Memory B cell (primary cell): ENCODE results near the gene GREM2.

Source experiments
- ATAC-seq: fragments of 150-1000 bp; cut with Tn5 transposase; 2 replicates; pipeline ENCODE4 v1.10.0; 2021; ENCODE audit warnings: low read depth, mild to moderate bottlenecking, moderate library complexity
- DNase-seq, 2 donors: peaks; one replicate each; pipeline ENCODE4 v3.0.0; 2022; ENCODE audit warnings: low spot score in 2 of 2
- H3K27ac Mint-ChIP-seq: one replicate; pipeline ENCODE4 v1.8.0; 2022; ENCODE audit warnings: mild to moderate bottlenecking, moderate library complexity, mixed read lengths
- H3K27me3 Mint-ChIP-seq: one replicate; pipeline ENCODE4 v1.8.0; 2022; ENCODE audit warnings: mixed read lengths
- H3K36me3 Mint-ChIP-seq: one replicate; pipeline ENCODE4 v1.8.0; 2022; ENCODE audit warnings: mild to moderate bottlenecking, mixed read lengths
- H3K4me1 Mint-ChIP-seq: one replicate; pipeline ENCODE4 v1.8.0; 2022; ENCODE audit warnings: mixed read lengths
- H3K4me3 Mint-ChIP-seq: one replicate; pipeline ENCODE4 v1.8.0; 2022; ENCODE audit warnings: mild to moderate bottlenecking, moderate library complexity, mixed read lengths
- H3K9me3 Mint-ChIP-seq: one replicate; pipeline ENCODE4 v1.8.0; 2022; ENCODE audit warnings: mixed read lengths

The GREM2 gene

GRCh38 chr1:240611619-240612480, at the start of gene GREM2:
GREM2 (minus strand) TSS chr1:240612155; CDS start chr1:240493475, 118,680 bp downstream.
- ATAC-seq (peak; percentile 46), DNase-seq (no peak)
- H3K4me3 Mint-ChIP-seq = peak within 1 kb of the TSS; percentile 79
- H3K27ac Mint-ChIP-seq = no peak within 1 kb of the TSS
- H3K27me3 Mint-ChIP-seq = peaks cover 12% of the 10 kb centered on the region
- H3K9me3 Mint-ChIP-seq = no peaks in the 10 kb centered on the region
- H3K4me1 Mint-ChIP-seq = peaks cover 14% of the 10 kb centered on the region
- H3K36me3 Mint-ChIP-seq = no peaks in the 10 kb centered on the region

GRCh38 chr1:240658312-240658960, 46.5 kb upstream of the GREM2 start:
- Mint-ChIP-seq H3K27me3 (no peaks in the 10 kb centered on the region), H3K36me3 (no peaks in the 10 kb centered on the region), H3K9me3 (peaks cover 4% of the 10 kb centered on the region), H3K27ac (no peak overlapping the region), H3K4me3 (no peak overlapping the region), H3K4me1 (no peaks in the 10 kb centered on the region)
- DNase-seq (no peak), ATAC-seq (no peak)

- Mint-ChIP-seq H3K27ac (no peak overlapping the region), H3K27me3 (no peaks in the 10 kb centered on the region), H3K4me1 (no peaks in the 10 kb centered on the region), H3K36me3 (no peaks in the 10 kb centered on the region), H3K9me3 (peaks cover 4% of the 10 kb centered on the region), H3K4me3 (no peak overlapping the region)
- ATAC-seq = no peak
- DNase-seq = no peak
These were observed 44.6 kb upstream of the GREM2 start for GRCh38 chr1:240656531-240656930.

- H3K4me1 Mint-ChIP-seq = no peaks in the 10 kb centered on the region
- no peak overlapping the region for H3K27ac Mint-ChIP-seq
- DNase-seq (no peak), ATAC-seq (no peak)
- no peak overlapping the region for H3K4me3 Mint-ChIP-seq
- peaks cover 2% of the 10 kb centered on the region for H3K9me3 Mint-ChIP-seq
- H3K27me3 Mint-ChIP-seq = no peaks in the 10 kb centered on the region
- H3K36me3 Mint-ChIP-seq = no peaks in the 10 kb centered on the region
These were observed 41.0 kb upstream of the GREM2 start for GRCh38 chr1:240652961-240653409.

GRCh38 chr1:240652549-240652948, 40.6 kb upstream of the GREM2 start:
- Mint-ChIP-seq H3K27ac (no peak overlapping the region), H3K9me3 (peaks cover 2% of the 10 kb centered on the region), H3K4me3 (no peak overlapping the region), H3K36me3 (no peaks in the 10 kb centered on the region), H3K27me3 (no peaks in the 10 kb centered on the region), H3K4me1 (no peaks in the 10 kb centered on the region)
- ATAC-seq (no peak), DNase-seq (no peak)

GRCh38 chr1:240650877-240651276, 38.9 kb upstream of the GREM2 start:
- Mint-ChIP-seq H3K9me3 (no peaks in the 10 kb centered on the region), H3K4me1 (no peaks in the 10 kb centered on the region), H3K27ac (no peak overlapping the region), H3K4me3 (no peak overlapping the region), H3K27me3 (no peaks in the 10 kb centered on the region), H3K36me3 (no peaks in the 10 kb centered on the region)
- ATAC-seq (no peak), DNase-seq (no peak)

GRCh38 chr1:240649733-240650721, 38.1 kb upstream of the GREM2 start:
- ATAC-seq (no peak), DNase-seq (no peak)
- Mint-ChIP-seq H3K4me1 (no peaks in the 10 kb centered on the region), H3K4me3 (no peak overlapping the region), H3K36me3 (no peaks in the 10 kb centered on the region), H3K27me3 (no peaks in the 10 kb centered on the region), H3K27ac (no peak overlapping the region), H3K9me3 (no peaks in the 10 kb centered on the region)

GRCh38 chr1:240646571-240647240, 34.8 kb upstream of the GREM2 start:
- Mint-ChIP-seq H3K9me3 (no peaks in the 10 kb centered on the region), H3K4me1 (no peaks in the 10 kb centered on the region), H3K27ac (no peak overlapping the region), H3K36me3 (no peaks in the 10 kb centered on the region), H3K27me3 (no peaks in the 10 kb centered on the region), H3K4me3 (no peak overlapping the region)
- DNase-seq = no peak
- ATAC-seq = no peak

- Mint-ChIP-seq H3K36me3 (no peaks in the 10 kb centered on the region), H3K27ac (no peak overlapping the region), H3K9me3 (no peaks in the 10 kb centered on the region), H3K4me1 (no peaks in the 10 kb centered on the region), H3K4me3 (no peak overlapping the region), H3K27me3 (no peaks in the 10 kb centered on the region)
- ATAC-seq (no peak), DNase-seq (no peak)
These were observed 32.8 kb upstream of the GREM2 start for GRCh38 chr1:240644732-240645131.

GRCh38 chr1:240635466-240636256, 23.7 kb upstream of the GREM2 start:
- no peaks in the 10 kb centered on the region for H3K4me1 Mint-ChIP-seq
- no peak overlapping the region for H3K27ac Mint-ChIP-seq
- no peak overlapping the region for H3K4me3 Mint-ChIP-seq
- H3K36me3 Mint-ChIP-seq = no peaks in the 10 kb centered on the region
- peaks cover 6% of the 10 kb centered on the region for H3K9me3 Mint-ChIP-seq
- H3K27me3 Mint-ChIP-seq = peaks cover 1% of the 10 kb centered on the region
- ATAC-seq (no peak), DNase-seq (no peak)

- Mint-ChIP-seq H3K4me3 (no peak overlapping the region), H3K27ac (no peak overlapping the region), H3K9me3 (peaks cover 6% of the 10 kb centered on the region), H3K36me3 (no peaks in the 10 kb centered on the region), H3K27me3 (peaks cover 1% of the 10 kb centered on the region), H3K4me1 (no peaks in the 10 kb centered on the region)
- no peak for DNase-seq
- no peak for ATAC-seq
These were observed 18.5 kb upstream of the GREM2 start for GRCh38 chr1:240630409-240630808.

GRCh38 chr1:240621249-240621648, 9.3 kb upstream of the GREM2 start:
- ATAC-seq = no peak
- Mint-ChIP-seq H3K27me3 (peaks cover 2% of the 10 kb centered on the region), H3K36me3 (no peaks in the 10 kb centered on the region), H3K27ac (no peak overlapping the region), H3K4me3 (no peak overlapping the region), H3K4me1 (no peaks in the 10 kb centered on the region), H3K9me3 (peaks cover 2% of the 10 kb centered on the region)
- no peak for DNase-seq
